H1 (cell line): ENCODE data around the gene BRD8. TPM values are rescaled to one million over a fixed set of nuclear protein-coding genes. Genes with fewer than 3 reads are reported as not detected.

Experiments used
- CTCF ChIA-PET: fragments of 300-600 bp; sonication (Branson Sonifier 250); formaldehyde crosslinking; loops from one replicate; lab custom pipeline; 2021; ENCODE audit not compliant: partially characterized antibody; lab: Charles Lee
- POLR2A ChIA-PET: fragments of 300-600 bp; sonication (Branson Sonifier 250); formaldehyde crosslinking; loops from one replicate; lab custom pipeline; 2021; ENCODE audit warnings: inconsistent platforms; ENCODE audit not compliant: partially characterized antibody; lab: Charles Lee
- DNase-seq, 2 experiments: peaks; one replicate each; pipeline versions ENCODE4 v3.0.0 to v3.0.0-alpha.2; 2010 to 2022; ENCODE audit warnings: low spot score in 2 of 2, low read depth in 1 of 2, mixed read lengths in 1 of 2
- FAIRE-seq: peaks from 2 replicates; lab custom pipeline; 2011; peaks lifted over from hg19 to GRCh38; lab: Jason Lieb, UNC
- H2AFZ ChIP-seq: 2 replicates; pipeline ENCODE4 v1.8.1; 2012; ENCODE audit warnings: low read length, inconsistent platforms
- H2AK5ac ChIP-seq: 2 replicates; pipeline ENCODE4 v1.6.1; 2013; ENCODE audit warnings: low read depth, low read length
- H2BK120ac ChIP-seq: replicated peaks from 2 replicates; pipeline ENCODE3; 2013; ENCODE audit warnings: low read depth, low read length, inconsistent platforms
- H2BK12ac ChIP-seq: 2 replicates; pipeline ENCODE4 v1.6.1; 2013; ENCODE audit warnings: low read depth, low read length
- H2BK15ac ChIP-seq: 2 replicates; pipeline ENCODE4 v1.6.1; 2013; ENCODE audit warnings: low read length
- H2BK20ac ChIP-seq: 2 replicates; pipeline ENCODE4 v1.6.1; 2013; ENCODE audit warnings: low read length
- H2BK5ac ChIP-seq: 2 replicates; pipeline ENCODE4 v1.6.1; 2013; ENCODE audit warnings: low read depth, low read length
- H3K14ac ChIP-seq: 2 replicates; pipeline ENCODE4 v1.6.1; 2013; ENCODE audit warnings: inconsistent platforms; ENCODE audit not compliant: insufficient read length
- H3K18ac ChIP-seq: 2 replicates; pipeline ENCODE4 v1.6.1; 2013; ENCODE audit warnings: low read length; ENCODE audit errors: extremely low read depth
- H3K23ac ChIP-seq: 2 replicates; pipeline ENCODE4 v1.6.1; 2013; ENCODE audit warnings: inconsistent platforms; ENCODE audit not compliant: insufficient read length
- H3K23me2 ChIP-seq: 2 replicates; pipeline ENCODE4 v1.6.1; 2013; ENCODE audit warnings: low read depth, low read length
- H3K27ac ChIP-seq: 2 replicates; pipeline ENCODE4 v1.6.1; 2011; ENCODE audit warnings: low read depth, low read length, inconsistent platforms
- H3K27me3 ChIP-seq, 4 experiments: replicated peaks in 1 of 4; 1 replicate in 1 of 4; 2 replicates in 3 of 4; pipeline versions ENCODE4 v1.6.1 to v1.8.1; 2011 to 2013; ENCODE audit warnings: low read length in 3 of 4, mild to moderate bottlenecking in 3 of 4, inconsistent platforms in 2 of 4, mixed read lengths in 2 of 4, moderate library complexity in 1 of 4; ENCODE audit not compliant: control insufficient read depth in 3 of 4, insufficient read depth in 3 of 4; ENCODE audit errors: extremely low read depth in 1 of 4
- H3K36me3 ChIP-seq, 4 experiments: 2 replicates each; pipeline versions ENCODE4 v1.6.1 to v1.8.1; 2011 to 2013; ENCODE audit warnings: mild to moderate bottlenecking in 4 of 4, low read length in 3 of 4, moderate library complexity in 2 of 4, control low read depth in 1 of 4, inconsistent platforms in 1 of 4; ENCODE audit not compliant: insufficient read depth in 4 of 4, control insufficient read depth in 2 of 4
- H3K4ac ChIP-seq: replicated peaks from 2 replicates; pipeline ENCODE3; 2013; ENCODE audit warnings: low read length, low read depth, mixed read lengths, inconsistent platforms; ENCODE audit not compliant: insufficient read length
- H3K4me1 ChIP-seq, 4 experiments: replicated peaks in 1 of 4; 1 replicate in 1 of 4; 2 replicates in 3 of 4; pipeline versions ENCODE4 v1.6.1 to v1.8.1; 2011 to 2013; ENCODE audit warnings: low read length in 3 of 4, inconsistent platforms in 2 of 4, mixed read lengths in 1 of 4; ENCODE audit not compliant: insufficient read depth in 4 of 4, control insufficient read depth in 3 of 4
- H3K4me2 ChIP-seq, 2 experiments: 2 replicates each; pipeline versions ENCODE4 v1.6.1 to v1.8.1; 2011 to 2013; ENCODE audit warnings: low read depth in 2 of 2, low read length in 2 of 2, control low read depth in 1 of 2, inconsistent platforms in 1 of 2, mild to moderate bottlenecking in 1 of 2; ENCODE audit not compliant: insufficient read depth in 1 of 2
- H3K4me3 ChIP-seq, 4 experiments: fragments of 200-600, 300-600 bp in 1 of 4; sonication (generic), shearing (Covaris generic), sonication (Bioruptor Twin) in 1 of 4; 2 replicates each; pipeline versions ENCODE4 v1.5.1 to v1.8.1; 2011 to 2016; ENCODE audit warnings: low read length in 4 of 4, low read depth in 3 of 4, control low read depth in 2 of 4, inconsistent platforms in 2 of 4, mild to moderate bottlenecking in 2 of 4, mixed read lengths in 1 of 4, moderate library complexity in 1 of 4; ENCODE audit not compliant: insufficient read depth in 2 of 4; ENCODE audit errors: extremely low read depth in 1 of 4
- H3K56ac ChIP-seq: replicated peaks from 2 replicates; pipeline ENCODE3; 2013; ENCODE audit warnings: low read depth, mild to moderate bottlenecking, mixed read lengths, low read length, inconsistent platforms; ENCODE audit not compliant: insufficient read length
- H3K79me1 ChIP-seq: 2 replicates; pipeline ENCODE4 v1.6.1; 2013; ENCODE audit warnings: low read depth, low read length, control low read depth
- H3K79me2 ChIP-seq, 2 experiments: 2 replicates each; pipeline versions ENCODE4 v1.6.1 to v1.8.1; 2012 to 2013; ENCODE audit warnings: low read length in 2 of 2, mild to moderate bottlenecking in 2 of 2, inconsistent platforms in 1 of 2; ENCODE audit not compliant: insufficient read depth in 2 of 2, control insufficient read depth in 1 of 2
- H3K9ac ChIP-seq, 4 experiments: replicated peaks in 1 of 4; 1 replicate in 1 of 4; 2 replicates in 3 of 4; pipeline versions ENCODE4 v1.6.1 to v1.8.1; 2011 to 2013; ENCODE audit warnings: low read depth in 3 of 4, low read length in 3 of 4, control low read depth in 2 of 4, mild to moderate bottlenecking in 2 of 4, moderate library complexity in 2 of 4, inconsistent platforms in 1 of 4; ENCODE audit errors: extremely low read depth in 1 of 4
- H3K9me3 ChIP-seq, 2 experiments: 2 replicates each; pipeline versions ENCODE4 v1.6.1 to v1.8.1; 2012 to 2013; ENCODE audit warnings: mild to moderate bottlenecking in 2 of 2, moderate library complexity in 2 of 2, control low read depth in 1 of 2, inconsistent platforms in 1 of 2, low read depth in 1 of 2, low read length in 1 of 2, mixed read lengths in 1 of 2; ENCODE audit not compliant: insufficient read depth in 2 of 2
- H4K20me1 ChIP-seq, 2 experiments: replicated peaks in 1 of 2; 2 replicates each; pipeline versions ENCODE3 to v1.8.1; 2011 to 2013; ENCODE audit warnings: inconsistent platforms in 2 of 2, low read length in 2 of 2, mild to moderate bottlenecking in 1 of 2; ENCODE audit not compliant: insufficient read depth in 2 of 2, control insufficient read depth in 1 of 2
- H4K5ac ChIP-seq: 2 replicates; pipeline ENCODE4 v1.6.1; 2013; ENCODE audit warnings: low read length, low read depth, mixed read lengths, inconsistent platforms; ENCODE audit not compliant: insufficient read length
- H4K8ac ChIP-seq: 2 replicates; pipeline ENCODE4 v1.8.0; 2013; ENCODE audit warnings: mild to moderate bottlenecking, moderate library complexity, low read length, inconsistent platforms; ENCODE audit not compliant: insufficient read depth; ENCODE audit errors: extremely low read depth
- H4K91ac ChIP-seq: replicated peaks from 2 replicates; pipeline ENCODE3; 2013; ENCODE audit warnings: low read length, mixed read lengths, inconsistent platforms; ENCODE audit not compliant: insufficient read length
- ATF2 ChIP-seq: IDR thresholded peaks from 2 replicates; pipeline ENCODE4 v1.6.1; 2012; ENCODE audit warnings: low read length, inconsistent platforms
- KDM4A ChIP-seq: IDR thresholded peaks from one replicate; pipeline ENCODE4 v1.7.1; 2012; ENCODE audit warnings: low read depth, mild to moderate bottlenecking, moderate library complexity, low read length, inconsistent platforms; ENCODE audit not compliant: severe bottlenecking
- KDM5A ChIP-seq: fragments of 200-600 bp; IDR thresholded peaks from 2 replicates; pipeline ENCODE4 v1.7.1; 2012; ENCODE audit warnings: mild to moderate bottlenecking, low read length, inconsistent platforms, mixed read lengths
- MAFK ChIP-seq: IDR thresholded peaks from 2 replicates; pipeline ENCODE4 v1.6.1; 2012; ENCODE audit warnings: low read depth, mild to moderate bottlenecking, improper control_type of control experiment, low read length
- POLR2A ChIP-seq, 2 experiments: IDR thresholded peaks; 1 replicate in 1 of 2; 2 replicates in 1 of 2; pipeline ENCODE4 v1.6.1; 2011; ENCODE audit warnings: low read depth in 2 of 2, low read length in 2 of 2, mild to moderate bottlenecking in 2 of 2; ENCODE audit errors: control extremely low read depth in 1 of 2
- SAP30 ChIP-seq: fragments of 300-600 bp; sonication (generic); IDR thresholded peaks from 2 replicates; pipeline ENCODE4 v1.7.1; 2012; ENCODE audit warnings: low read length, moderate library complexity, mild to moderate bottlenecking, inconsistent platforms; ENCODE audit not compliant: insufficient read depth, insufficient replicate concordance
- SRF ChIP-seq: IDR thresholded peaks from 2 replicates; pipeline ENCODE4 v1.6.1; 2011; ENCODE audit warnings: mild to moderate bottlenecking, low read depth, low read length, moderate library complexity
- TCF12 ChIP-seq: IDR thresholded peaks from 2 replicates; pipeline ENCODE4 v1.6.1; 2011; ENCODE audit warnings: low read depth, mild to moderate bottlenecking, low read length
- YY1 ChIP-seq: IDR thresholded peaks from 2 replicates; pipeline ENCODE4 v1.6.1; 2011; ENCODE audit warnings: low read depth, mild to moderate bottlenecking, low read length
- WGBS, 2 experiments: shearing (Covaris generic) in 1 of 2; methylation state at CpG; one replicate each; pipeline versions ENCODE4 v1.1.6 to v1.1.7; 2013 to 2015; ENCODE audit warnings: low lambda C conversion rate in 2 of 2, mixed read lengths in 2 of 2, inconsistent platforms in 1 of 2, low coverage in 1 of 2, missing lambda C conversion rate in 1 of 2; ENCODE audit not compliant: insufficient replicate concordance in 2 of 2, insufficient coverage in 1 of 2, insufficient read length in 1 of 2; ENCODE audit errors: extremely low coverage in 1 of 2, missing lambda C conversion rate in 1 of 2; 5-methylcytosine and 5-hydroxymethylcytosine counted together
- polyA plus RNA-seq, 7 experiments: library from polyadenylated mRNA; depleted of rRNA in 3 of 7; stranded (reverse) in 5 of 7; unstranded in 2 of 7; fragments of >200 nt in 5 of 7; fragments of 200-250 nt in 2 of 7; gene quantifications; 1 replicate in 5 of 7; 2 replicates in 1 of 7; 4 replicates in 1 of 7; pipeline versions ENCODE4 v1.2.1 to v1.2.3, GENCODE V29; 2011 to 2013; ENCODE audit warnings: missing spikeins in 2 of 7, mixed read lengths in 2 of 7
- total RNA-seq: library from RNA; stranded (reverse); fragmentation: NEBNext Ultra II Directional; extraction: Animal tissue kit (Norgen Biotek cat#: 25700); gene quantifications from 2 replicates; pipeline ENCODE4 v1.2.1, GENCODE V29; 2021
- TF ChIP-seq, protein P1 (sequence below), 3 experiments: IDR thresholded peaks; 1 replicate in 2 of 3; 2 replicates in 1 of 3; pipeline versions ENCODE4 v1.5.1 to v1.6.1; 2011; ENCODE audit warnings: low read length in 3 of 3, mild to moderate bottlenecking in 3 of 3, inconsistent platforms in 2 of 3, low read depth in 1 of 3, moderate library complexity in 1 of 3; ENCODE audit not compliant: insufficient read depth in 1 of 3; ENCODE audit errors: control extremely low read depth in 1 of 3

Gene BRD8
- total and polyA plus RNA-seq, 2 of the 8 experiments (the other 6 are each of a cell fraction or from before 2014, with no cell fraction given), result 37.8 to 75.8 TPM

DNA sequence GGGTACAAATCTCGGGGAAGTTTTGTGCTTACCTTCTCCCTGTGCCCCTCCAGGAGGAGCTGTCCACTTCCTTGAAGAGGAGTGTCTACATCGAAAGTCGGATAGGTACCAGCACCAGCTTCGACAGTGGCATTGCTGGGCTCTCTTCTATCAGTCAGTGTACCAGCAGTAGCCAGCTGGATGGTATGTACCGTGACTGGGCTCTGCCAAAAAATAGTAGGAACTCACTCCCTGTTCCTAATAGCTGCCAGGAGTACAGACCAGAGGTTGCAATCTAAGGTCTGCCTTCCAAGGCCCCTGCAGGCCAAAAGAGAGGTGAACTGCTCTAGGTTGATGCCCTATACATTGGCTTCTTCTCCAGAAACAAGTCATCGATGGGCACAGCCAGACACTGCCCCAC is 4.4 kb upstream of the BRD8 start:
- WGBS, 2 experiments, result 85% methylated on average over 6 of the region's 6 CpGs; no CpG with 5 or more reads in 1 of the 2 experiments
- Histone ChIP-seq H2BK5ac (no peak overlapping the region), H3K56ac (no peak overlapping the region), H3K23me2 (peaks cover 8% of the 10 kb centered on the region), H2BK12ac (no peak overlapping the region), H4K20me1 (peaks cover 0 to 2% of the 10 kb centered on the region in 2 experiments), H3K27me3 (no peaks in the 10 kb centered on the region), H4K5ac (no peak overlapping the region), H2BK120ac (no peak overlapping the region), H3K4me2 (no peak overlapping the region), H3K23ac (no peak overlapping the region), H3K27ac (no peak overlapping the region), H3K79me2 (peaks cover 0 to 22% of the 10 kb centered on the region in 2 experiments; a peak in 2 of 4 replicates), H3K79me1 (0 out of 2 replicates have a peak, but pooled peaks cover 4% of the 10 kb centered on the region), H3K4ac (no peak overlapping the region), H3K18ac (no peak overlapping the region), H2BK20ac (no peak overlapping the region), H3K4me3 (no peak overlapping the region), H4K8ac (no peak overlapping the region), H4K91ac (no peak overlapping the region), H3K9me3 (no peaks in the 10 kb centered on the region), H2AK5ac (no peak overlapping the region), H3K4me1 (no peaks in the 10 kb centered on the region; a peak in 1 of 7 replicates), H2BK15ac (no peak overlapping the region), H3K36me3 (peaks cover 43 to 70% (median 66%) of the 10 kb centered on the region in 4 experiments), H3K9ac (no peak overlapping the region), H2AFZ (no peak overlapping the region), H3K14ac (no peak overlapping the region)
- FAIRE-seq (no peak), DNase-seq (no peak)
- CTCF ChIA-PET, result interaction anchor here (1.3 to 1.8 kb wide), 3 partner anchors 30 to 216 kb away, joined by 3 to 5 read pairs (median 4); partner anchors contain the start of gene CDC23
- POLR2A ChIA-PET, result interaction anchor here (1.3 to 1.5 kb wide), 2 partner anchors 11 to 30 kb away, joined by 3 to 4 read pairs; no protein-coding TSS in a partner anchor
- TF ChIP-seq, protein P1, sequence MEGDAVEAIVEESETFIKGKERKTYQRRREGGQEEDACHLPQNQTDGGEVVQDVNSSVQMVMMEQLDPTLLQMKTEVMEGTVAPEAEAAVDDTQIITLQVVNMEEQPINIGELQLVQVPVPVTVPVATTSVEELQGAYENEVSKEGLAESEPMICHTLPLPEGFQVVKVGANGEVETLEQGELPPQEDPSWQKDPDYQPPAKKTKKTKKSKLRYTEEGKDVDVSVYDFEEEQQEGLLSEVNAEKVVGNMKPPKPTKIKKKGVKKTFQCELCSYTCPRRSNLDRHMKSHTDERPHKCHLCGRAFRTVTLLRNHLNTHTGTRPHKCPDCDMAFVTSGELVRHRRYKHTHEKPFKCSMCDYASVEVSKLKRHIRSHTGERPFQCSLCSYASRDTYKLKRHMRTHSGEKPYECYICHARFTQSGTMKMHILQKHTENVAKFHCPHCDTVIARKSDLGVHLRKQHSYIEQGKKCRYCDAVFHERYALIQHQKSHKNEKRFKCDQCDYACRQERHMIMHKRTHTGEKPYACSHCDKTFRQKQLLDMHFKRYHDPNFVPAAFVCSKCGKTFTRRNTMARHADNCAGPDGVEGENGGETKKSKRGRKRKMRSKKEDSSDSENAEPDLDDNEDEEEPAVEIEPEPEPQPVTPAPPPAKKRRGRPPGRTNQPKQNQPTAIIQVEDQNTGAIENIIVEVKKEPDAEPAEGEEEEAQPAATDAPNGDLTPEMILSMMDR (IDR thresholded peaks at IDR 0.05; ENCODE audit: control extremely low read depth in 1 of 3, insufficient read depth in 1 of 3, low read depth in 1 of 3, low read length in 3 of 3), result no peak
- TF ChIP-seq KDM4A (no peak), YY1 (no peak), ATF2 (no peak), TCF12 (no peak), POLR2A (IDR thresholded peaks at IDR 0.05; ENCODE audit: control extremely low read depth in 1 of 2, low read depth in 2 of 2, low read length in 2 of 2) (no peak), KDM5A (no peak), MAFK (no peak), SRF (no peak), SAP30 (no peak)
